SK-N-SH treated with all-trans-retinoic acid at 6 μM for 48 hours (cell line): ENCODE measurements around the gene PPCS.

ENCODE experiments used
- ATAC-seq: fragments of 200-7000 bp; cut with Tn5 transposase; 3 replicates; pipeline ENCODE4 v1.9.1; 2020; ENCODE audit warnings: mild to moderate bottlenecking, moderate library complexity
- ARNTL ChIP-seq: fragments of 450-650 bp; formaldehyde crosslinking; IDR thresholded peaks from 2 replicates; pipeline ENCODE4 v1.5.0; 2020; ENCODE audit warnings: low read depth, mild to moderate bottlenecking, moderate library complexity, borderline replicate concordance
- CREB5 ChIP-seq: fragments of 250-450 bp; sonication (Bioruptor Pico); IDR thresholded peaks from 2 replicates; pipeline ENCODE4 v1.5.1; 2020; ENCODE audit warnings: low read depth, mild to moderate bottlenecking, moderate library complexity
- CSDC2 ChIP-seq: fragments of 250-450 bp; sonication (Bioruptor Pico); IDR thresholded peaks from 2 replicates; pipeline ENCODE4 v1.5.0; 2020; ENCODE audit warnings: mild to moderate bottlenecking, moderate library complexity
- CSRNP3 ChIP-seq: fragments of 250-450 bp; sonication (Bioruptor Pico); IDR thresholded peaks from 2 replicates; pipeline ENCODE4 v1.5.1; 2021; ENCODE audit warnings: mild to moderate bottlenecking, moderate library complexity
- ESRRG ChIP-seq: fragments of 250-450 bp; sonication (Bioruptor Pico); IDR thresholded peaks from 2 replicates; pipeline ENCODE4 v1.6.1; 2021; ENCODE audit warnings: mild to moderate bottlenecking
- GLIS3 ChIP-seq: fragments of 250-450 bp; sonication (Bioruptor Pico); IDR thresholded peaks from 2 replicates; pipeline ENCODE4 v1.5.0; 2020; ENCODE audit warnings: mild to moderate bottlenecking, moderate library complexity
- ISL1 ChIP-seq: fragments of 250-450 bp; sonication (Bioruptor Pico); IDR thresholded peaks from 2 replicates; pipeline ENCODE4 v2.1.2; 2022; ENCODE audit warnings: mild to moderate bottlenecking, moderate library complexity
- PATZ1 ChIP-seq: fragments of 250-450 bp; sonication (Bioruptor Pico); IDR thresholded peaks from 2 replicates; pipeline ENCODE4 v1.8.0; 2020; ENCODE audit warnings: mild to moderate bottlenecking, moderate library complexity, borderline replicate concordance
- POU6F1 ChIP-seq: fragments of 250-450 bp; sonication (Bioruptor Pico); IDR thresholded peaks from 2 replicates; pipeline ENCODE4 v1.8.0; 2021; ENCODE audit warnings: low read depth, mild to moderate bottlenecking, moderate library complexity, borderline replicate concordance
- PPARA ChIP-seq: fragments of 250-450 bp; sonication (Bioruptor Pico); IDR thresholded peaks from 2 replicates; pipeline ENCODE4 v1.5.0; 2020; ENCODE audit warnings: mild to moderate bottlenecking, borderline replicate concordance
- RARB ChIP-seq: fragments of 250-450 bp; sonication (Bioruptor Pico); IDR thresholded peaks from 2 replicates; pipeline ENCODE4 v1.8.0; 2021; ENCODE audit warnings: mild to moderate bottlenecking, moderate library complexity
- SNAI2 ChIP-seq: fragments of 250-450 bp; sonication (Bioruptor Pico); IDR thresholded peaks from 2 replicates; pipeline ENCODE4 v1.5.0; 2020; ENCODE audit warnings: mild to moderate bottlenecking, moderate library complexity
- TCF4 ChIP-seq: fragments of 250-450 bp; sonication (Bioruptor Pico); IDR thresholded peaks from 2 replicates; pipeline ENCODE4 v1.8.0; 2021; ENCODE audit warnings: mild to moderate bottlenecking, moderate library complexity, borderline replicate concordance
- TOX ChIP-seq: fragments of 250-450 bp; sonication (Bioruptor Pico); IDR thresholded peaks from 2 replicates; pipeline ENCODE4 v1.8.0; 2021; ENCODE audit warnings: mild to moderate bottlenecking, moderate library complexity, borderline replicate concordance
- TSHZ2 ChIP-seq: fragments of 250-450 bp; sonication (Bioruptor Pico); IDR thresholded peaks from 2 replicates; pipeline ENCODE4 v1.5.0; 2020; ENCODE audit warnings: mild to moderate bottlenecking, moderate library complexity
- ZC3H10 ChIP-seq: fragments of 250-450 bp; sonication (Bioruptor Pico); IDR thresholded peaks from 2 replicates; pipeline ENCODE4 v1.5.1; 2021; ENCODE audit warnings: mild to moderate bottlenecking, moderate library complexity
- ZFP3 ChIP-seq: fragments of 250-450 bp; sonication (Bioruptor Pico); IDR thresholded peaks from 2 replicates; pipeline ENCODE4 v1.5.0; 2020; ENCODE audit warnings: mild to moderate bottlenecking, moderate library complexity
- ZFP30 ChIP-seq: fragments of 450-650 bp; formaldehyde crosslinking; IDR thresholded peaks from 2 replicates; pipeline ENCODE4 v1.5.0; 2022; ENCODE audit warnings: mild to moderate bottlenecking, moderate library complexity
- ZNF70 ChIP-seq: fragments of 450-650 bp; formaldehyde crosslinking; IDR thresholded peaks from 2 replicates; pipeline ENCODE4 v1.5.0; 2020; ENCODE audit warnings: mild to moderate bottlenecking, moderate library complexity
- ZNF8 ChIP-seq: fragments of 450-650 bp; formaldehyde crosslinking; IDR thresholded peaks from 2 replicates; pipeline ENCODE4 v1.5.0; 2020; ENCODE audit warnings: mild to moderate bottlenecking, moderate library complexity

The PPCS gene

GRCh38 chr1:42461196-42461595 is 4.9 kb downstream of the PPCS start:
- no peak for ATAC-seq
- TF ChIP-seq ZC3H10 (no peak), CREB5 (CRISPR knock-in tag) (no peak), ZNF70 (no peak), POU6F1 (CRISPR knock-in tag) (no peak), TSHZ2 (no peak), PPARA (CRISPR knock-in tag) (no peak), ARNTL (no peak), ESRRG (CRISPR knock-in tag) (no peak), ZFP30 (CRISPR knock-in tag) (no peak), ZFP3 (no peak), ZNF8 (CRISPR knock-in tag) (no peak), ISL1 (CRISPR knock-in tag) (no peak), GLIS3 (CRISPR knock-in tag) (no peak), CSDC2 (CRISPR knock-in tag) (no peak)

GRCh38 chr1:42462828-42463763 is 6.8 kb downstream of the PPCS start, which contains the start of gene CCDC30:
Gene CCDC30 (plus strand): TSS chr1:42463286. CDS start chr1:42480552, 17,266 bp downstream.
- peak; percentile 100 for ATAC-seq
- TF ChIP-seq SNAI2 (CRISPR knock-in tag) (no peak), ZFP3 (no peak), PATZ1 (CRISPR knock-in tag) (no peak), TOX (CRISPR knock-in tag) (no peak), ZC3H10 (no peak), TCF4 (CRISPR knock-in tag) (no peak), CSRNP3 (no peak), TSHZ2 (no peak), ESRRG (CRISPR knock-in tag) (no peak), ZNF70 (no peak), ARNTL (no peak), RARB (CRISPR knock-in tag) (no peak), ZNF8 (CRISPR knock-in tag) (no peak), GLIS3 (CRISPR knock-in tag) (no peak)
